GM21825 (cell line): ENCODE measurements around the gene FUT6.

ENCODE experiments used
- ATAC-seq: cut with Tn5 transposase; IDR thresholded peaks from one replicate; pipeline ENCODE4 v1.9.1; 2021; ENCODE audit warnings: mild to moderate bottlenecking, moderate library complexity; ENCODE audit not compliant: unreplicated experiment

Gene FUT6

GRCh38 chr19:5828661-5829566 lies 10.6 kb downstream of the FUT6 start:
- ATAC-seq: no peak

- peak; percentile 50 for ATAC-seq
Observed at GRCh38 chr19:5827891-5828660, 11.4 kb downstream of the FUT6 start.

- ATAC-seq: peak; percentile 47
Observed at GRCh38 chr19:5827342-5827890, 12.1 kb downstream of the FUT6 start.

GRCh38 chr19:5826531-5827341 lies 12.8 kb downstream of the FUT6 start:
- no peak for ATAC-seq

- no peak for ATAC-seq
Observed at GRCh38 chr19:5825178-5825577, 14.3 kb downstream of the FUT6 start.

GRCh38 chr19:5824751-5825150 lies 14.8 kb downstream of the FUT6 start:
- no peak for ATAC-seq

- no peak for ATAC-seq
Observed at GRCh38 chr19:5823579-5824281, 15.8 kb downstream of the FUT6 start.

GRCh38 chr19:5822181-5822844 lies 17.2 kb downstream of the FUT6 start:
- ATAC-seq: no peak

- no peak for ATAC-seq
Observed at GRCh38 chr19:5821521-5822180, 17.9 kb downstream of the FUT6 start.

- no peak for ATAC-seq
Observed at GRCh38 chr19:5820785-5821184, 18.7 kb downstream of the FUT6 start.

- no peak for ATAC-seq
Observed at GRCh38 chr19:5818594-5818993, 20.9 kb downstream of the FUT6 start.

- no peak for ATAC-seq
Observed at GRCh38 chr19:5817218-5817617, 22.3 kb downstream of the FUT6 start.

GRCh38 chr19:5814852-5815246 lies 24.7 kb downstream of the FUT6 start:
- no peak for ATAC-seq

GRCh38 chr19:5814123-5814851 lies 25.2 kb downstream of the FUT6 start:
- no peak for ATAC-seq

- no peak for ATAC-seq
Observed at GRCh38 chr19:5811117-5811516, 28.4 kb downstream of the FUT6 start.

GRCh38 chr19:5809469-5809868 lies 30.0 kb downstream of the FUT6 start:
- ATAC-seq: no peak

- no peak for ATAC-seq
Observed at GRCh38 chr19:5809053-5809452, 30.4 kb downstream of the FUT6 start.

GRCh38 chr19:5808120-5808816 lies 31.2 kb downstream of the FUT6 start:
- no peak for ATAC-seq
